Mesenchymal stem cell (in vitro differentiated cells and primary cell): ENCODE results near the gene YEATS4.

ENCODE experiments used
- DNase-seq: peaks from one replicate; pipeline ENCODE4 v3.0.0-alpha.2; 2013
- H2AFZ ChIP-seq: one replicate; pipeline ENCODE4 v1.6.1; 2013; ENCODE audit warnings: low read depth, mild to moderate bottlenecking, control low read depth, inconsistent platforms, low read length, moderate library complexity
- H2AK5ac ChIP-seq: 2 replicates; pipeline ENCODE4 v1.6.1; 2013; ENCODE audit warnings: low read length, moderate library complexity, mild to moderate bottlenecking, inconsistent platforms; ENCODE audit not compliant: severe bottlenecking
- H2BK120ac ChIP-seq: one replicate; pipeline ENCODE4 v1.6.1; 2013; ENCODE audit warnings: low read depth, mild to moderate bottlenecking, inconsistent platforms, low read length, moderate library complexity
- H2BK12ac ChIP-seq, 2 experiments: one replicate each; pipeline ENCODE4 v1.6.1; 2013; ENCODE audit warnings: inconsistent platforms in 2 of 2, low read length in 2 of 2, mild to moderate bottlenecking in 2 of 2, moderate library complexity in 2 of 2, control low read depth in 1 of 2
- H2BK15ac ChIP-seq: one replicate; pipeline ENCODE4 v1.6.1; 2013; ENCODE audit warnings: mild to moderate bottlenecking, low read depth, inconsistent platforms; ENCODE audit not compliant: poor library complexity, severe bottlenecking
- H2BK5ac ChIP-seq: 2 replicates; pipeline ENCODE4 v1.6.1; 2013; ENCODE audit warnings: low read depth, mild to moderate bottlenecking, low read length, control low read depth, inconsistent platforms; ENCODE audit not compliant: poor library complexity, severe bottlenecking
- H3K14ac ChIP-seq, 2 experiments: one replicate each; pipeline ENCODE4 v1.6.1; 2013; ENCODE audit warnings: inconsistent platforms in 2 of 2, low read length in 2 of 2, control low read depth in 1 of 2, mild to moderate bottlenecking in 1 of 2, moderate library complexity in 1 of 2
- H3K18ac ChIP-seq, 2 experiments: one replicate each; pipeline ENCODE4 v1.6.1; 2013; ENCODE audit warnings: inconsistent platforms in 2 of 2, low read length in 2 of 2, control low read depth in 1 of 2, low read depth in 1 of 2, mild to moderate bottlenecking in 1 of 2
- H3K23ac ChIP-seq, 2 experiments: one replicate each; pipeline ENCODE4 v1.6.1; 2013; ENCODE audit warnings: inconsistent platforms in 2 of 2, low read length in 2 of 2, mild to moderate bottlenecking in 2 of 2, moderate library complexity in 2 of 2, control low read depth in 1 of 2
- H3K27ac ChIP-seq: 2 replicates; pipeline ENCODE4 v1.5.1; 2013; ENCODE audit warnings: mild to moderate bottlenecking, moderate library complexity, low read length, control low read depth, inconsistent platforms; ENCODE audit not compliant: poor library complexity, severe bottlenecking
- H3K27me3 ChIP-seq, 2 experiments: 2 replicates each; pipeline versions ENCODE4 v1.6.1 to v1.7.0; 2013; ENCODE audit warnings: low read length in 2 of 2, mild to moderate bottlenecking in 2 of 2, moderate library complexity in 2 of 2, control low read depth in 1 of 2, inconsistent platforms in 1 of 2; ENCODE audit not compliant: control insufficient read depth in 1 of 2, insufficient read depth in 1 of 2
- H3K36me3 ChIP-seq, 2 experiments: 2 replicates each; pipeline versions ENCODE4 v1.6.1 to v1.7.0; 2013; ENCODE audit warnings: low read length in 2 of 2, control low read depth in 1 of 2, inconsistent platforms in 1 of 2, low read depth in 1 of 2, mild to moderate bottlenecking in 1 of 2; ENCODE audit not compliant: insufficient read depth in 2 of 2, control insufficient read depth in 1 of 2
- H3K4ac ChIP-seq, 2 experiments: one replicate each; pipeline ENCODE4 v1.6.1; 2013; ENCODE audit warnings: inconsistent platforms in 2 of 2, low read length in 2 of 2, mild to moderate bottlenecking in 2 of 2, moderate library complexity in 2 of 2, control low read depth in 1 of 2, low read depth in 1 of 2
- H3K4me1 ChIP-seq: 2 replicates; pipeline ENCODE4 v1.6.1; 2013; ENCODE audit warnings: low read depth, low read length, control low read depth; ENCODE audit not compliant: control insufficient read depth, insufficient read depth
- H3K4me2 ChIP-seq: 2 replicates; pipeline ENCODE4 v1.6.1; 2013; ENCODE audit warnings: low read length, mild to moderate bottlenecking, inconsistent platforms; ENCODE audit not compliant: poor library complexity, severe bottlenecking
- H3K4me3 ChIP-seq, 2 experiments: 2 replicates each; pipeline versions ENCODE4 v1.5.1 to v1.7.0; 2013; ENCODE audit warnings: low read length in 2 of 2, mild to moderate bottlenecking in 2 of 2, control low read depth in 1 of 2, low read depth in 1 of 2; ENCODE audit not compliant: insufficient read depth in 1 of 2
- H3K79me1 ChIP-seq: replicated peaks from 2 replicates; pipeline ENCODE4 v1.6.1; 2013; ENCODE audit warnings: mild to moderate bottlenecking, control low read depth, low read length, inconsistent platforms; ENCODE audit not compliant: poor library complexity, severe bottlenecking
- H3K9ac ChIP-seq: 2 replicates; pipeline ENCODE4 v1.7.0; 2013; ENCODE audit warnings: mild to moderate bottlenecking, low read length, moderate library complexity
- H3K9me3 ChIP-seq: 2 replicates; pipeline ENCODE4 v1.7.0; 2013; ENCODE audit warnings: mild to moderate bottlenecking, low read length; ENCODE audit not compliant: control insufficient read depth
- H4K8ac ChIP-seq: one replicate; pipeline ENCODE4 v1.6.1; 2013; ENCODE audit warnings: inconsistent platforms, mild to moderate bottlenecking, low read length, moderate library complexity
- H4K91ac ChIP-seq: one replicate; pipeline ENCODE4 v1.6.1; 2013; ENCODE audit warnings: mild to moderate bottlenecking, low read length, inconsistent platforms
- WGBS: methylation state at CpG from one replicate; pipeline ENCODE4 v1.1.7; 2013; ENCODE audit warnings: mixed read lengths; 5-methylcytosine and 5-hydroxymethylcytosine counted together

Gene YEATS4

GRCh38 chr12:69351462-69352236 lies 7.9 kb upstream of the YEATS4 start:
- no peaks in the 10 kb centered on the region for H3K4me1 ChIP-seq
- WGBS, result no CpG with 5 or more reads among the region's 2 CpGs
- H3K79me1 ChIP-seq, result no peaks in the 10 kb centered on the region
- H2BK12ac ChIP-seq, result no peak overlapping the region
- H3K9ac ChIP-seq, result no peak overlapping the region
- H3K27ac ChIP-seq, result no peak overlapping the region
- no peak overlapping the region for H2BK15ac ChIP-seq
- no peak overlapping the region for H4K91ac ChIP-seq
- H3K18ac ChIP-seq, result no peak overlapping the region
- H3K23ac ChIP-seq, result no peak overlapping the region
- H2AK5ac ChIP-seq, result no peak overlapping the region
- H3K27me3 ChIP-seq, result no peaks in the 10 kb centered on the region
- H2AFZ ChIP-seq, result no peak overlapping the region
- H3K4ac ChIP-seq, result no peak overlapping the region
- no peak overlapping the region for H4K8ac ChIP-seq
- no peak overlapping the region for H2BK5ac ChIP-seq
- no peak overlapping the region for H3K4me3 ChIP-seq
- DNase-seq, result no peak
- H2BK120ac ChIP-seq, result no peak overlapping the region
- H3K9me3 ChIP-seq, result no peaks in the 10 kb centered on the region
- no peak overlapping the region for H3K4me2 ChIP-seq
- H3K14ac ChIP-seq, result no peak overlapping the region
- no peaks in the 10 kb centered on the region for H3K36me3 ChIP-seq

- H3K4me1 ChIP-seq, result no peaks in the 10 kb centered on the region
These were observed 6.6 kb upstream of the YEATS4 start for GRCh38 chr12:69352904-69353303.

GRCh38 chr12:69354172-69354555 lies 5.4 kb upstream of the YEATS4 start:
- no peak overlapping the region for H2BK15ac ChIP-seq
- H3K9me3 ChIP-seq, result no peaks in the 10 kb centered on the region
- no peak overlapping the region for H3K18ac ChIP-seq

More at GRCh38 chr12:69352904-69353303, 6.6 kb upstream of the YEATS4 start:
- Histone ChIP-seq H2BK120ac (no peak overlapping the region), H3K18ac (no peak overlapping the region), H3K4me2 (no peak overlapping the region), H3K27ac (no peak overlapping the region), H3K9ac (no peak overlapping the region), H2AK5ac (no peak overlapping the region), H2BK15ac (no peak overlapping the region), H3K4ac (no peak overlapping the region), H3K14ac (no peak overlapping the region), H3K79me1 (no peaks in the 10 kb centered on the region), H3K4me3 (no peak overlapping the region), H2BK5ac (no peak overlapping the region), H2BK12ac (no peak overlapping the region), H2AFZ (no peak overlapping the region), H4K8ac (no peak overlapping the region), H3K9me3 (no peaks in the 10 kb centered on the region), H3K36me3 (no peaks in the 10 kb centered on the region), H3K27me3 (no peaks in the 10 kb centered on the region), H3K23ac (no peak overlapping the region), H4K91ac (no peak overlapping the region)
- no peak for DNase-seq
- no CpG with 5 or more reads among the region's 5 CpGs for WGBS

GRCh38 chr12:69354556-69355187 lies 4.9 kb upstream of the YEATS4 start:
- Histone ChIP-seq H2BK15ac (no peak overlapping the region), H3K4ac (no peak overlapping the region), H4K8ac (peak overlapping the region; percentile 13), H2BK5ac (no peak overlapping the region), H4K91ac (no peak overlapping the region), H2AFZ (no peak overlapping the region), H3K4me1 (no peaks in the 10 kb centered on the region), H3K14ac (no peak overlapping the region), H3K4me3 (no peak overlapping the region), H3K79me1 (no peaks in the 10 kb centered on the region), H3K27me3 (no peaks in the 10 kb centered on the region), H3K18ac (no peak overlapping the region), H3K9me3 (no peaks in the 10 kb centered on the region), H3K27ac (no peak overlapping the region), H3K36me3 (no peaks in the 10 kb centered on the region), H3K4me2 (no peak overlapping the region), H3K23ac (no peak overlapping the region), H2BK12ac (no peak overlapping the region), H3K9ac (no peak overlapping the region), H2BK120ac (no peak overlapping the region), H2AK5ac (no peak overlapping the region)
- WGBS, result 100% methylated on average over 1 of the region's 1 CpG
- no peak for DNase-seq

More at GRCh38 chr12:69354172-69354555, 5.4 kb upstream of the YEATS4 start:
- no peak overlapping the region for H3K4me3 ChIP-seq
- H3K23ac ChIP-seq, result no peak overlapping the region
- H3K4me2 ChIP-seq, result no peak overlapping the region
- no peaks in the 10 kb centered on the region for H3K27me3 ChIP-seq
- H3K27ac ChIP-seq, result no peak overlapping the region
- H2AK5ac ChIP-seq, result no peak overlapping the region
- no peak overlapping the region for H3K14ac ChIP-seq
- H3K4me1 ChIP-seq, result no peaks in the 10 kb centered on the region
- no peak overlapping the region for H2BK5ac ChIP-seq
- no peak for DNase-seq
- no peak overlapping the region for H2BK12ac ChIP-seq
- no peaks in the 10 kb centered on the region for H3K79me1 ChIP-seq
- WGBS, result 85% methylated on average over 1 of the region's 1 CpG
- H2AFZ ChIP-seq, result no peak overlapping the region
- H3K4ac ChIP-seq, result no peak overlapping the region
- H4K8ac ChIP-seq, result no peak overlapping the region
- H3K36me3 ChIP-seq, result no peaks in the 10 kb centered on the region
- no peak overlapping the region for H2BK120ac ChIP-seq
- H4K91ac ChIP-seq, result no peak overlapping the region
- no peak overlapping the region for H3K9ac ChIP-seq
